GM23248 (cell line): ENCODE measurements around the gene BAD.

Experiments used
- EZH2 ChIP-seq: fragments of 200-600 bp; sonication (generic); IDR thresholded peaks from 2 replicates; pipeline ENCODE4 v1.6.1; 2018; ENCODE audit warnings: antibody characterized with exemption, mild to moderate bottlenecking; ENCODE audit not compliant: insufficient read depth, poor library complexity, severe bottlenecking
- EZH2phosphoT487 ChIP-seq: fragments of 200-600 bp; sonication (generic); IDR thresholded peaks from 2 replicates; pipeline ENCODE4 v1.6.1; 2018; ENCODE audit warnings: antibody characterized with exemption, moderate library complexity, mild to moderate bottlenecking, low read depth; ENCODE audit not compliant: insufficient read depth

DNA sequence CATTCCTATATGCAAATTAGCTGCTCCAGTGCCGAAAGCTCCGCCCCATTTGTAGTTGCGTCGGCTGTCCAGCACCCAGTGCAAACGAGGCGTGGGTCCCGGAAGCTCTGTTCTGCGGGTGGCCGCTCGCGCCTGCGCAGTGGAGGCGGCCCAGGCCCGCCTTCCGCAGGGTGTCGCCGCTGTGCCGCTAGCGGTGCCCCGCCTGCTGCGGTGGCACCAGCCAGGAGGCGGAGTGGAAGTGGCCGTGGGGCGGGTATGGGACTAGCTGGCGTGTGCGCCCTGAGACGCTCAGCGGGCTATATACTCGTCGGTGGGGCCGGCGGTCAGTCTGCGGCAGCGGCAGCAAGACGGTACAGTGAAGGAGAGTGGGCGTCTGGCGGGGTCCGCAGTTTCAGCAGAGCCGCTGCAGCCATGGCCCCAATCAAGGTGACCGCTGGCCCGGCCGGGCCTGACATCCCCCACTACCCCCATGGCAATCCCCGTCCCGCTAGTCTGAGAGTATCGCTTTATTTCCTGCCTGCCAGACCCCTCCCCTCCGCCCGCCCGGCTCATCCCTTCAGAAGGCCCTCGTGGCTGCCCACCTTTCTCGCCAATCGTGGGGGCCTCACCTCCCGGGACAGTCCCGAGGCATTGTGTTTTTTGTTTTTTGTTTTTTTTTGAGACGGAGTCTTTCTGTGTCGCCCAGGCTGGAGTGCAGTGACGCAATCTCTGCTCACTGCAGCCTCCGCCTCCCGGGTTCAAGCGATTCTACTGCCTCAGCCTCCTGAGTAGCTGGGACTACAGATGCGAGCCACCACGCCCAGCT lies 33.7 kb upstream of the BAD start, which contains the start of gene PRDX5:
- TF ChIP-seq EZH2phosphoT487 (no peak), EZH2 (no peak)
